HEK293T (cell line): ENCODE data around the gene TTC39C.

Source experiments
- ARNT ChIP-seq: fragments of 450-650 bp; IDR thresholded peaks from 2 replicates; pipeline ENCODE4 v1.6.1; 2017; ENCODE audit warnings: mild to moderate bottlenecking
- BHLHE40 ChIP-seq: fragments of 450-650 bp; IDR thresholded peaks from 2 replicates; pipeline ENCODE4 v1.6.1; 2016; ENCODE audit warnings: mild to moderate bottlenecking, moderate library complexity, borderline replicate concordance
- FOXA1 ChIP-seq: fragments of 450-650 bp; IDR thresholded peaks from 2 replicates; pipeline ENCODE4 v1.6.1; 2016; ENCODE audit warnings: mild to moderate bottlenecking
- FOXK2 ChIP-seq: fragments of 450-650 bp; IDR thresholded peaks from 2 replicates; pipeline ENCODE4 v1.6.1; 2016; ENCODE audit warnings: mild to moderate bottlenecking
- HDGF ChIP-seq: fragments of 450-650 bp; IDR thresholded peaks from 2 replicates; pipeline ENCODE4 v1.6.1; 2017; ENCODE audit warnings: antibody characterized with exemption, borderline replicate concordance
- LEF1 ChIP-seq: fragments of 450-650 bp; IDR thresholded peaks from 2 replicates; pipeline ENCODE4 v1.6.1; 2017; ENCODE audit warnings: mild to moderate bottlenecking, borderline replicate concordance
- SP1 ChIP-seq: fragments of 450-650 bp; IDR thresholded peaks from 2 replicates; pipeline ENCODE4 v1.6.1; 2017
- SUZ12 ChIP-seq: fragments of 450-650 bp; IDR thresholded peaks from 2 replicates; pipeline ENCODE4 v1.6.1; 2016; ENCODE audit warnings: mild to moderate bottlenecking
- ZNF384 ChIP-seq: fragments of 450-650 bp; IDR thresholded peaks from 2 replicates; pipeline ENCODE4 v1.6.1; 2016

DNA sequence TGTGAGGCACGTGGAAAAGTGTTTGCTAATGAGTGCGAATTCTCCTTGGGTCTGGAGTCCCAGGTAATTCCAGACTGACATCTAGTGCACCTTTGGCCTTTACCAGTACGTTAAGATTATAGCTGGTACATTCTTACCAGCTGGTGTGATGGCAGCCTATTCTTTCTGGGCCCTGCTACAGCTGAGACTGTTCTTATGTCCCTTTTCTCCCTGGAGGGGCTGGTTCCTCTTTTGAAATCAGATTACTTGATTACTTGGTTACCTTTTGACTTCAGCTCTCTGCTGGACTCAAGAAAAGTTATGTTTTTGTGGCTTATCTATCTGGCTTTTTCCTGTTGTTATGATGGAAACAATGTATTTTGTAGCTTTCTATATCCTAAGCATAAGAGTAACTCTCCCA lies 138.8 kb downstream of the TTC39C start:
- TF ChIP-seq ZNF384: no peak
- TF ChIP-seq FOXA1: no peak
- TF ChIP-seq SUZ12: no peak
- no peak for TF ChIP-seq FOXK2
- no peak for TF ChIP-seq BHLHE40
- TF ChIP-seq ARNT: no peak
- no peak for TF ChIP-seq SP1
- no peak for TF ChIP-seq HDGF
- TF ChIP-seq LEF1: no peak
